ENCODE measurements around the gene TMEM245.

TMEM245 gene

DNA sequence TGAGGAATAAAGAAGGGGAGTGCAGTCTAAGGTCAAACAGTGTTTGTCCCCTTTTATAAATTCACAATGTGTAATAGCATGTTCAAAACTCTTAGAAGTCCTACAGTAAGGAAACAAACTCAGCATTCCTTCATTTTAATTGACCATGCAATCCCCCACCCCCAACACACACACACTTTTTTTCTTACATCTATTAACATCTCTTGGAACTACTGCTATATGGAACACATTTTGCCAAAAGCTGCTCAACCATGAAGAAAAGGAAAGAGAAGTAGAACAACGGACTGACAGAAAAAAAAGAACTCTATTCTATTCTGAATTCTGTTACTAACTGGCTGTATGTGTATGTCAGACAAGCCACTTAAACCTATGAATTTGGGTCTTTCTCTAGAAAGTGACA lies 103.6 kb downstream of the TMEM245 start:
- no peak overlapping the region for H3K4me3 ChIP-seq (ENCODE audit: low read depth, low read length)
- H3K27ac ChIP-seq (ENCODE audit: extremely low read depth, low read depth, low read length): no peak overlapping the region
- no peak for TF ChIP-seq ZNF560 (tag by site-specific recombination; IDR thresholded peaks at IDR 0.05; ENCODE audit: borderline replicate concordance)
- TF ChIP-seq ZNF394 (tag by site-specific recombination; IDR thresholded peaks at IDR 0.05; ENCODE audit: borderline replicate concordance): no peak
- no peak for TF ChIP-seq SCRT1 (tag by site-specific recombination; IDR thresholded peaks at IDR 0.05; ENCODE audit: borderline replicate concordance)
- TF ChIP-seq ZNF510 (tag by site-specific recombination; IDR thresholded peaks at IDR 0.05; ENCODE audit: insufficient replicate concordance): no peak
- TF ChIP-seq ZNF785 (tag by site-specific recombination; IDR thresholded peaks at IDR 0.05): no peak
- no peak for TF ChIP-seq ZIC2 (tag by site-specific recombination; IDR thresholded peaks at IDR 0.05)
- TF ChIP-seq, protein P1, sequence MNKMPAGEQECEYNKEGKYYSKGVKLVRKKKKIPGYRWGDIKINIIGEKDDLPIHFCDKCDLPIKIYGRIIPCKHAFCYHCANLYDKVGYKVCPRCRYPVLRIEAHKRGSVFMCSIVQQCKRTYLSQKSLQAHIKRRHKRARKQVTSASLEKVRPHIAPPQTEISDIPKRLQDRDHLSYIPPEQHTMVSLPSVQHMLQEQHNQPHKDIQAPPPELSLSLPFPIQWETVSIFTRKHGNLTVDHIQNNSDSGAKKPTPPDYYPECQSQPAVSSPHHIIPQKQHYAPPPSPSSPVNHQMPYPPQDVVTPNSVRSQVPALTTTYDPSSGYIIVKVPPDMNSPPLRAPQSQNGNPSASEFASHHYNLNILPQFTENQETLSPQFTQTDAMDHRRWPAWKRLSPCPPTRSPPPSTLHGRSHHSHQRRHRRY (tag by site-specific recombination; IDR thresholded peaks at IDR 0.05): no peak
- TF ChIP-seq, protein P2, sequence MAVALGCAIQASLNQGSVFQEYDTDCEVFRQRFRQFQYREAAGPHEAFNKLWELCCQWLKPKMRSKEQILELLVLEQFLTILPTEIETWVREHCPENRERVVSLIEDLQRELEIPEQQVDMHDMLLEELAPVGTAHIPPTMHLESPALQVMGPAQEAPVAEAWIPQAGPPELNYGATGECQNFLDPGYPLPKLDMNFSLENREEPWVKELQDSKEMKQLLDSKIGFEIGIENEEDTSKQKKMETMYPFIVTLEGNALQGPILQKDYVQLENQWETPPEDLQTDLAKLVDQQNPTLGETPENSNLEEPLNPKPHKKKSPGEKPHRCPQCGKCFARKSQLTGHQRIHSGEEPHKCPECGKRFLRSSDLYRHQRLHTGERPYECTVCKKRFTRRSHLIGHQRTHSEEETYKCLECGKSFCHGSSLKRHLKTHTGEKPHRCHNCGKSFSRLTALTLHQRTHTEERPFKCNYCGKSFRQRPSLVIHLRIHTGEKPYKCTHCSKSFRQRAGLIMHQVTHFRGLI (tag by site-specific recombination; IDR thresholded peaks at IDR 0.05): no peak
- TF ChIP-seq ZEB2 (tag by site-specific recombination; IDR thresholded peaks at IDR 0.05): no peak
- TF ChIP-seq, protein P3, sequence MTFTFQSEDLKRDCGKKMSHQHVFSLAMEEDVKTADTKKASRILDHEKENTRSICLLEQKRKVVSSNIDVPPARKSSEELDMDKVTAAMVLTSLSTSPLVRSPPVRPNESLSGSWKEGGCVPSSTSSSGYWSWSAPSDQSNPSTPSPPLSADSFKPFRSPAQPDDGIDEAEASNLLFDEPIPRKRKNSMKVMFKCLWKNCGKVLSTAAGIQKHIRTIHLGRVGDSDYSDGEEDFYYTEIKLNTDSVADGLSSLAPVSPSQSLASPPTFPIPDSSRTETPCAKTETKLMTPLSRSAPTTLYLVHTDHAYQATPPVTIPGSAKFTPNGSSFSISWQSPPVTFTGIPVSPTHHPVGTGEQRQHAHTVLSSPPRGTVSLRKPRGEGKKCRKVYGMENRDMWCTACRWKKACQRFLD (tag by site-specific recombination; IDR thresholded peaks at IDR 0.05): no peak
- TF ChIP-seq ZNF324 (tag by site-specific recombination; IDR thresholded peaks at IDR 0.05): no peak
- no peak for TF ChIP-seq SETDB1 (IDR thresholded peaks at IDR 0.05; ENCODE audit: insufficient read length, low read length)
- TF ChIP-seq ZNF354C (tag by site-specific recombination; IDR thresholded peaks at IDR 0.05; ENCODE audit: borderline replicate concordance, low read depth): no peak
- TF ChIP-seq ZNF747 (tag by site-specific recombination; IDR thresholded peaks at IDR 0.05): no peak
- TF ChIP-seq ZNF514 (tag by site-specific recombination; IDR thresholded peaks at IDR 0.05): no peak
- H3K36me3 ChIP-seq (ENCODE audit: control insufficient read depth in 2 of 2, insufficient read depth in 1 of 2, low read length in 2 of 2): peaks cover 3 to 29% of the 10 kb centered on the region in 2 experiments
- no peaks in the 10 kb centered on the region for H3K9me3 ChIP-seq (ENCODE audit: control insufficient read depth, insufficient read depth, low read depth, low read length)
- CTCF ChIA-PET: interaction anchor here (0.6 kb wide), 1 partner anchor 8 kb away, joined by 3 read pairs; no protein-coding TSS in a partner anchor
- H3K4me1 ChIP-seq (ENCODE audit: control insufficient read depth, insufficient read depth, low read length): peaks cover 8% of the 10 kb centered on the region; the same call in 1 of the 2 replicates
- POLR2A ChIA-PET: no interaction called here

DNA sequence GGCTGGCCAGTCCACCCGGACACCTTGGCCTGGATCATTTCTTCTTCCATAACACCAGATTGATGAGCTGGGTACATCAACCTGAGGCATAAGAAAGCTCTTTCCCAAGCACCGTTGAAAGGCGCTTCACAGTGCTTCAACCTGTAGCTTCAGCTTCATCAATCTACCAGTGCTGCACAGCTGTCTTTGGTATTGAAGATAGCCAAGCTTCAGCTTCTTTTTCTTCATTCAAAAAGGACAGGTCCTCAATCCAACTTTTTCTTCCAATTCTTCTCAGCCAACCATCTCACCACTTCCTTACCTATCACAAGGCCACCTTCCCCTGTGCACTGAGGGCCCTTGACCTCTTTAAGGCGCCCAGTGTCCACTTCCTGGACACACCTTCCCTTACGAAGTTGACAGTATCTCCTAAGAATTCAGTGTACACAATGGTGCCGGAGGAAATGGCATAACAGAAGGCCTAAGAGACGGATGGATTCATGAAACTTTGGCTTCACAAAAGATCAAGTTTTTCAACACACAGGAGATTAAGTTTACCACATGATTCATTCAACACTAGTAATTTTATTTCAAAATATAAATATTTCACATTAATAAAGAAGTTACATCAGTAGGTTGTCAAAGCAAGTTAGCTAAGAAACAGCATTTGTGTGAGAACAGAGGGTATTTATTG lies 105.0 kb downstream of the TMEM245 start:
- POLR2A ChIA-PET: no interaction called here
- TF ChIP-seq, protein P4, sequence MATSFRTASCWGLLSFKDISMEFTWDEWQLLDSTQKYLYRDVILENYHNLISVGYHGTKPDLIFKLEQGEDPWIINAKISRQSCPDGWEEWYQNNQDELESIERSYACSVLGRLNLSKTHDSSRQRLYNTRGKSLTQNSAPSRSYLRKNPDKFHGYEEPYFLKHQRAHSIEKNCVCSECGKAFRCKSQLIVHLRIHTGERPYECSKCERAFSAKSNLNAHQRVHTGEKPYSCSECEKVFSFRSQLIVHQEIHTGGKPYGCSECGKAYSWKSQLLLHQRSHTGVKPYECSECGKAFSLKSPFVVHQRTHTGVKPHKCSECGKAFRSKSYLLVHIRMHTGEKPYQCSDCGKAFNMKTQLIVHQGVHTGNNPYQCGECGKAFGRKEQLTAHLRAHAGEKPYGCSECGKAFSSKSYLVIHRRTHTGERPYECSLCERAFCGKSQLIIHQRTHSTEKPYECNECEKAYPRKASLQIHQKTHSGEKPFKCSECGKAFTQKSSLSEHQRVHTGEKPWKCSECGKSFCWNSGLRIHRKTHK (tag by site-specific recombination; IDR thresholded peaks at IDR 0.05): no peak
- no peak for TF ChIP-seq ZIC2 (tag by site-specific recombination; IDR thresholded peaks at IDR 0.05)
- TF ChIP-seq ZNF777 (tag by site-specific recombination; IDR thresholded peaks at IDR 0.05; ENCODE audit: borderline replicate concordance): no peak
- TF ChIP-seq FEZF1 (tag by site-specific recombination; IDR thresholded peaks at IDR 0.05): no peak
- no peak for TF ChIP-seq GLI2 (tag by site-specific recombination; IDR thresholded peaks at IDR 0.05; ENCODE audit: borderline replicate concordance, low read depth)
- no peak for TF ChIP-seq ZNF529 (tag by site-specific recombination; IDR thresholded peaks at IDR 0.05; ENCODE audit: insufficient replicate concordance)
- peak; percentile 64; the same call in 1 of the 2 replicates for TF ChIP-seq SCRT1 (tag by site-specific recombination; IDR thresholded peaks at IDR 0.05; ENCODE audit: borderline replicate concordance)
- TF ChIP-seq GLIS2 (tag by site-specific recombination; IDR thresholded peaks at IDR 0.05): no peak
- TF ChIP-seq, protein P5, sequence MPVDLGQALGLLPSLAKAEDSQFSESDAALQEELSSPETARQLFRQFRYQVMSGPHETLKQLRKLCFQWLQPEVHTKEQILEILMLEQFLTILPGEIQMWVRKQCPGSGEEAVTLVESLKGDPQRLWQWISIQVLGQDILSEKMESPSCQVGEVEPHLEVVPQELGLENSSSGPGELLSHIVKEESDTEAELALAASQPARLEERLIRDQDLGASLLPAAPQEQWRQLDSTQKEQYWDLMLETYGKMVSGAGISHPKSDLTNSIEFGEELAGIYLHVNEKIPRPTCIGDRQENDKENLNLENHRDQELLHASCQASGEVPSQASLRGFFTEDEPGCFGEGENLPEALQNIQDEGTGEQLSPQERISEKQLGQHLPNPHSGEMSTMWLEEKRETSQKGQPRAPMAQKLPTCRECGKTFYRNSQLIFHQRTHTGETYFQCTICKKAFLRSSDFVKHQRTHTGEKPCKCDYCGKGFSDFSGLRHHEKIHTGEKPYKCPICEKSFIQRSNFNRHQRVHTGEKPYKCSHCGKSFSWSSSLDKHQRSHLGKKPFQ (tag by site-specific recombination; IDR thresholded peaks at IDR 0.05): no peak
- no peak for TF ChIP-seq ZNF585B (tag by site-specific recombination; IDR thresholded peaks at IDR 0.05)
- no peak for TF ChIP-seq ZNF426 (tag by site-specific recombination; IDR thresholded peaks at IDR 0.05)
- TF ChIP-seq ZBTB1 (tag by site-specific recombination; IDR thresholded peaks at IDR 0.05): no peak
- no peak for TF ChIP-seq YY1 (tag by site-specific recombination; IDR thresholded peaks at IDR 0.05)
- peak; percentile 83 for TF ChIP-seq SCRT2 (tag by site-specific recombination; IDR thresholded peaks at IDR 0.05)
- no peak for TF ChIP-seq ZNF658 (tag by site-specific recombination; IDR thresholded peaks at IDR 0.05)
- Histone ChIP-seq H3K27ac (ENCODE audit: extremely low read depth, low read depth, low read length) (no peak overlapping the region), H3K9me3 (ENCODE audit: control insufficient read depth, insufficient read depth, low read depth, low read length) (no peaks in the 10 kb centered on the region), H3K4me3 (ENCODE audit: low read depth, low read length) (no peak overlapping the region), H3K4me1 (ENCODE audit: control insufficient read depth, insufficient read depth, low read length) (peaks cover 9% of the 10 kb centered on the region; the same call in 1 of the 2 replicates), H3K36me3 (ENCODE audit: control insufficient read depth in 2 of 2, insufficient read depth in 1 of 2, low read length in 2 of 2) (peaks cover 3 to 16% of the 10 kb centered on the region in 2 experiments)
- CTCF ChIA-PET: interaction anchor here (0.6 to 0.7 kb wide), 2 partner anchors 19 to 1291 kb away, joined by 3 read pairs; no protein-coding TSS in a partner anchor
